Epithelial cell of esophagus (primary cell): ENCODE results near the gene APBB1.
A peak's percentile ranks its signal among the peaks of the same experiment; 100 is the strongest.

Source experiments
- DNase-seq: peaks from one replicate; pipeline ENCODE4 v3.0.0; 2010; ENCODE audit warnings: low read depth
- H3K4me3 ChIP-seq: 2 replicates; pipeline ENCODE4 v1.5.1; 2011; ENCODE audit warnings: mild to moderate bottlenecking, low read length, control low read depth
- TF ChIP-seq, protein P1 (sequence below): IDR thresholded peaks from 2 replicates; pipeline ENCODE4 v1.5.1; 2011; ENCODE audit warnings: low read depth, mild to moderate bottlenecking, low read length, control low read depth, inconsistent platforms; ENCODE audit not compliant: insufficient read depth; ENCODE audit errors: missing control alignments

The APBB1 gene

GRCh38 chr11:6402561-6402981 is 16.3 kb downstream of the APBB1 start:
- H3K4me3 ChIP-seq = no peak overlapping the region
- no peak for DNase-seq

GRCh38 chr11:6402061-6402470 is 16.8 kb downstream of the APBB1 start:
- TF ChIP-seq, protein P1, sequence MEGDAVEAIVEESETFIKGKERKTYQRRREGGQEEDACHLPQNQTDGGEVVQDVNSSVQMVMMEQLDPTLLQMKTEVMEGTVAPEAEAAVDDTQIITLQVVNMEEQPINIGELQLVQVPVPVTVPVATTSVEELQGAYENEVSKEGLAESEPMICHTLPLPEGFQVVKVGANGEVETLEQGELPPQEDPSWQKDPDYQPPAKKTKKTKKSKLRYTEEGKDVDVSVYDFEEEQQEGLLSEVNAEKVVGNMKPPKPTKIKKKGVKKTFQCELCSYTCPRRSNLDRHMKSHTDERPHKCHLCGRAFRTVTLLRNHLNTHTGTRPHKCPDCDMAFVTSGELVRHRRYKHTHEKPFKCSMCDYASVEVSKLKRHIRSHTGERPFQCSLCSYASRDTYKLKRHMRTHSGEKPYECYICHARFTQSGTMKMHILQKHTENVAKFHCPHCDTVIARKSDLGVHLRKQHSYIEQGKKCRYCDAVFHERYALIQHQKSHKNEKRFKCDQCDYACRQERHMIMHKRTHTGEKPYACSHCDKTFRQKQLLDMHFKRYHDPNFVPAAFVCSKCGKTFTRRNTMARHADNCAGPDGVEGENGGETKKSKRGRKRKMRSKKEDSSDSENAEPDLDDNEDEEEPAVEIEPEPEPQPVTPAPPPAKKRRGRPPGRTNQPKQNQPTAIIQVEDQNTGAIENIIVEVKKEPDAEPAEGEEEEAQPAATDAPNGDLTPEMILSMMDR = no peak
- DNase-seq = no peak
- no peak overlapping the region for H3K4me3 ChIP-seq

More at GRCh38 chr11:6402561-6402981, 16.3 kb downstream of the APBB1 start:
- TF ChIP-seq, protein P1 = no peak

DNA sequence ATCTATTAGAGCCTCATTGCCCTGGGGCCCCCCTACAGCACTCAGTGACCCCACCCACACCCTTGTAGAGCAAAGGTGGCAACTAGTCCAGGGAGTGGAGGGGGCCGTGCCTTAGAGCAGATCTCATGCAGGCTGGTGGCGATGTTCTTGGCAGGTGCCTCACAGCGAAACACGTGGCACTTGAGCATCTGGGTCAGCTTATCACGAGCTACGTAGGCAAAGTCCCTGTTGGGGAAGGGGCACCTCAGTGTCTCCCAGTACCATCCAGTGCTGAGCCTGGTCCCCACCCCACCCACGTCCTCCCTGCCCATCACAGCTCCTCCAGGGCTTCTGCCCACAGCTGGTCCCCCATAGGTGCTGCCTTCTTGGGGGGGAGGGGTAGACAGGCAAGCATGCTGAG is 17.4 kb downstream of the APBB1 start:
- no peak for DNase-seq
- TF ChIP-seq, protein P1 = no peak
- no peak overlapping the region for H3K4me3 ChIP-seq

GRCh38 chr11:6400431-6401345 is 18.2 kb downstream of the APBB1 start:
- TF ChIP-seq, protein P1 = no peak
- no peak for DNase-seq
- no peak overlapping the region for H3K4me3 ChIP-seq

DNA sequence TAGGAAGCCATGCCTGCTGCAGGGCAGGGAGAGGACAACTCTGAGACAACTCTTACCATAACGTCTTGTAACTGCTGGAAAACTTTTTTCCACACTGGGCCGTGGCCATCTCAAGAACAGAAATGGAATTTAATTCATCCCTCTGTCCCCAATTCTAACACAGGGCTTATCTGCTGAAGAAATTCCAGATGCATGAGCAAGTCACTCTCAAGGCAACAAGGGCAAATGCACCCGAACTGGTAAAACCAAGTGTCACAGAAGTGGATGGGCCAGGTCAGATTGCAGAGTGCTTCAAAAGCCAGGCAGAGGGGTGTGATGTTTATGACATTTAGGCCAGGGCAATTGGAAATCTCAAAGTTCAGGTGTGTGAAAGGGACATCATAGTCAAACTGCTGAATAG is 21.3 kb downstream of the APBB1 start:
- DNase-seq = peak; percentile 23
- no peak overlapping the region for H3K4me3 ChIP-seq
- TF ChIP-seq, protein P1 = no peak

- TF ChIP-seq, protein P1 = no peak
- no peak overlapping the region for H3K4me3 ChIP-seq
- DNase-seq = no peak
Observed at GRCh38 chr11:6397156-6397555, 21.7 kb downstream of the APBB1 start.

- TF ChIP-seq, protein P1 = no peak
- no peak overlapping the region for H3K4me3 ChIP-seq
- no peak for DNase-seq
Observed at GRCh38 chr11:6395470-6396060, 23.3 kb downstream of the APBB1 start.
